D721Med (cell line): Measurements from ENCODE around the gene GCAT.

Experiments
- DNase-seq: peaks from one replicate; pipeline ENCODE4 v3.0.0; 2011; ENCODE audit warnings: low spot score; ENCODE audit not compliant: insufficient read length
- FAIRE-seq: peaks from 2 replicates; lab custom pipeline; 2011; peaks lifted over from hg19 to GRCh38; lab: Jason Lieb, UNC
- CTCF ChIP-seq: IDR thresholded peaks from 2 replicates; pipeline ENCODE4 v1.5.1; 2012; ENCODE audit warnings: mild to moderate bottlenecking, control low read depth; ENCODE audit not compliant: insufficient read depth; ENCODE audit errors: missing control alignments

GCAT gene

GRCh38 chr22:37831472-37831871 lies 23.7 kb downstream of the GCAT start:
- DNase-seq (no peak), FAIRE-seq (no peak)
- TF ChIP-seq CTCF: no peak

- no peak for FAIRE-seq
These were observed 24.5 kb downstream of the GCAT start for GRCh38 chr22:37832022-37832857.

GRCh38 chr22:37842015-37842793 lies 34.5 kb downstream of the GCAT start:
- no peak for DNase-seq
- TF ChIP-seq CTCF: no peak
- no peak for FAIRE-seq

More at GRCh38 chr22:37832022-37832857, 24.5 kb downstream of the GCAT start:
- no peak for TF ChIP-seq CTCF
- no peak for DNase-seq

GRCh38 chr22:37843741-37844089 lies 36.0 kb downstream of the GCAT start:
- TF ChIP-seq CTCF: no peak
- no peak for DNase-seq
- no peak for FAIRE-seq

- FAIRE-seq (no peak), DNase-seq (no peak)
- no peak for TF ChIP-seq CTCF
These were observed 37.2 kb downstream of the GCAT start for GRCh38 chr22:37844904-37845329.

- FAIRE-seq: no peak
- no peak for DNase-seq
- TF ChIP-seq CTCF: no peak
These were observed 38.7 kb downstream of the GCAT start for GRCh38 chr22:37846433-37846832.

GRCh38 chr22:37848587-37849088 lies 40.9 kb downstream of the GCAT start:
- no peak for FAIRE-seq
- TF ChIP-seq CTCF: no peak

More at GRCh38 chr22:37848587-37849088, 40.9 kb downstream of the GCAT start:
- no peak for DNase-seq
